ENCODE data around the gene CTSC. TPM values are rescaled to one million over a fixed set of nuclear protein-coding genes. Genes with fewer than 3 reads are reported as not detected.

CTSC gene
- total and polyA plus RNA-seq, 10 donors, result 67.1 to 566 (median 253) TPM

- Histone ChIP-seq H3K4me1 (peaks cover 0 to 65% (median 33%) of the 10 kb centered on the region in 6 donors), H3K27me3 (replicated peaks in 1 of 7) (no peaks in the 10 kb centered on the region), H3K9me3 (no peaks in the 10 kb centered on the region), H3K36me3 (no peaks in the 10 kb centered on the region), H3K27ac (peak overlapping the region in 2 of 8 donors; percentile 37 to 39), H3K4me3 (no peak overlapping the region)
- TF ChIP-seq POLR2AphosphoS5 (IDR thresholded peaks at IDR 0.05) (no peak), POLR2A (IDR thresholded peaks at IDR 0.05) (no peak)
- TF ChIP-seq, protein P1, sequence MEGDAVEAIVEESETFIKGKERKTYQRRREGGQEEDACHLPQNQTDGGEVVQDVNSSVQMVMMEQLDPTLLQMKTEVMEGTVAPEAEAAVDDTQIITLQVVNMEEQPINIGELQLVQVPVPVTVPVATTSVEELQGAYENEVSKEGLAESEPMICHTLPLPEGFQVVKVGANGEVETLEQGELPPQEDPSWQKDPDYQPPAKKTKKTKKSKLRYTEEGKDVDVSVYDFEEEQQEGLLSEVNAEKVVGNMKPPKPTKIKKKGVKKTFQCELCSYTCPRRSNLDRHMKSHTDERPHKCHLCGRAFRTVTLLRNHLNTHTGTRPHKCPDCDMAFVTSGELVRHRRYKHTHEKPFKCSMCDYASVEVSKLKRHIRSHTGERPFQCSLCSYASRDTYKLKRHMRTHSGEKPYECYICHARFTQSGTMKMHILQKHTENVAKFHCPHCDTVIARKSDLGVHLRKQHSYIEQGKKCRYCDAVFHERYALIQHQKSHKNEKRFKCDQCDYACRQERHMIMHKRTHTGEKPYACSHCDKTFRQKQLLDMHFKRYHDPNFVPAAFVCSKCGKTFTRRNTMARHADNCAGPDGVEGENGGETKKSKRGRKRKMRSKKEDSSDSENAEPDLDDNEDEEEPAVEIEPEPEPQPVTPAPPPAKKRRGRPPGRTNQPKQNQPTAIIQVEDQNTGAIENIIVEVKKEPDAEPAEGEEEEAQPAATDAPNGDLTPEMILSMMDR (IDR thresholded peaks at IDR 0.05 in 8 of 11, conservative IDR thresholded peaks at IDR 0.05 in 3 of 11), result no peak
- intact Hi-C loops (cut with DNase I; ENCODE audit: low total_unique reads), result no loop called here
- DNase-seq, result no peak
- 95 to 98% (median 98%) methylated on average over 1 of the region's 1 CpG for WGBS, 5 donors
Measured at GRCh38 chr11:88359114-88359513, 21.6 kb upstream of the CTSC start.

DNA sequence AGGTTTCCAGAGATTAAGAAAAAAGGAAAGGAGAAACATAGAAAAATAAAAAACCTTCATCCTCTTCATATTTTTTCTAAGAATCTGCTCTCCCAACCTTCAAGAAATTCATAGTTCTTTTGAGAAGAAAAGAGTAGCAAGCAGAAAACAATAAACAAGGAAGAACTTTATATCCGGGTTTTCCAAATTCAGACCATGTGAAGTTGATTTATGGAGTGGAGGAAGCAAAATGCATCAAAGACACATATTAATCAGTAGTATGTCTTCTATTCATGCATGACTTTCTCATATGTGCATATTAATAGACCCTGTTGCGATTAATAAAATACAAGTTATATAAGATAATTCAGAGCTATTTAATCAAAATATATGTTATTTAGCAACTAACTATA is 20.5 kb upstream of the CTSC start:
- no peaks in the 10 kb centered on the region for H3K36me3 ChIP-seq
- no peak for DNase-seq
- peaks cover 0 to 61% (median 39%) of the 10 kb centered on the region in 6 donors for H3K4me1 ChIP-seq
- intact Hi-C loops (cut with DNase I; ENCODE audit: low total_unique reads), result no loop called here
- H3K9me3 ChIP-seq, result no peaks in the 10 kb centered on the region
- peak overlapping the region in 4 of 8 donors; percentile 24 to 76 (median 64) for H3K27ac ChIP-seq
- H3K27me3 ChIP-seq (replicated peaks in 1 of 7), result no peaks in the 10 kb centered on the region
- no peak overlapping the region for H3K4me3 ChIP-seq
- WGBS, 5 donors, result 85 to 92% (median 88%) methylated on average over 2 of the region's 2 CpGs
- TF ChIP-seq, protein P1 (IDR thresholded peaks at IDR 0.05 in 8 of 11, conservative IDR thresholded peaks at IDR 0.05 in 3 of 11), result no peak
- TF ChIP-seq POLR2A (IDR thresholded peaks at IDR 0.05), result no peak
- TF ChIP-seq POLR2AphosphoS5 (IDR thresholded peaks at IDR 0.05), result no peak

DNA sequence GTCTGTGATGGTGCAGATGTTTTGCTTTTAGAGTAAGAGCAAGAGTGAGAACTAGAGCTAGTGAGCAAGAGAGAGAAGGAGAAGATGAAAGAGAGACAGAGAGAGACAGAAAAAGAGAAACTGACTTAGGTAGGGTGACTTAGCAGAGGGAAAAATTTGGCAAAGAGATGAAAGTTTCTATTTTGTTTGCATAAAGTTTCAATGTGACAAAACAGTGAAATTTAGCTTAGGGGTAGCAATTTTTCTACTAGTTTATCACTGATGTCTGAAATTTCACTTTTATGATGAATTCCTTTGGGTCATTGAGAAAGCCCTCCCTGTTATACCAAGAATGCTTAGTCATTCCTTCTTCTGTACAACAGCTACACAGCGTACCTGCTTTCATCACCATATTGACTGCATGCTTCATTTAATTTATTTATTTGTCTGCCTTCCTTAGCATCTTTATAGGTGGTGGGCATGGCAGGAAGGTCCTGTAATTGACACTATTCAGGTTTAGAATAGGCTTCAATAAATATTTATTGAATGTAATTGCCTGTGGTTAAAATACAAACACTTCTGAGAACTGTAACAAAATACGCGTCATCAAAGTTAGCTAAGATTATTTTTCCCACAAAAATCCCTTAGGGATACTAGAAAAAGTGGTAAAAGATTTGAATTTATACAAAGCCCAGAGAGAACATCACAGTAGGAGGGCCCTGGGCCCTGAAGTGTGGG is 19.9 kb upstream of the CTSC start:
- 58 to 78% (median 65%) methylated on average over 3 of the region's 3 CpGs for WGBS, 5 donors
- peak overlapping the region in 4 of 8 donors; percentile 24 to 76 (median 64) for H3K27ac ChIP-seq

DNA sequence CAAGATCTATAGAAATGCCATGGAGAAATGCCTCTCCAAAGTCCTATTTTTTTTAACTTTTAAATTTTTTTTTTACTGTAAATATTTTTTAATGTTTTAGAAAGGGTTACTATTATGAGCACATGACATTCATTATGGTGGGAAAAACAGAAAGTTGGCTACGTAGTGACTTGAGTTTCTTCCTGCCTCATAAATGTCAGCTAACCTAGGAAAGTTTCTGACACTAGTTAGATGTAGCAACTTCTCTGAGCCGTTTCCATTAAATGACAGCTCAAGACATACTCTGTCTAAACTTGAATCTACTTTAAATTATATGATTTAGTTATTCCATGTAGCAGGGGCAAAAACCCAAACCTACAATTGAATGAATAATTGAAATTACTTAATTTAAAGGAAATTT is 18.4 kb upstream of the CTSC start:
- intact Hi-C loops (cut with DNase I; ENCODE audit: low total_unique reads), result no loop called here
- DNase-seq, result no peak
- H3K27ac ChIP-seq, result peak overlapping the region in 5 of 8 donors; percentile 22 to 76 (median 70)
- H3K4me1 ChIP-seq, result peaks cover 0 to 61% (median 39%) of the 10 kb centered on the region in 6 donors
- H3K9me3 ChIP-seq, result no peaks in the 10 kb centered on the region
- 30 to 54% (median 50%) methylated on average over 2 of the region's 2 CpGs for WGBS, 5 donors
- H3K27me3 ChIP-seq (replicated peaks in 1 of 7), result no peaks in the 10 kb centered on the region
- no peak for TF ChIP-seq POLR2A (IDR thresholded peaks at IDR 0.05)
- TF ChIP-seq, protein P1 (IDR thresholded peaks at IDR 0.05 in 8 of 11, conservative IDR thresholded peaks at IDR 0.05 in 3 of 11), result no peak
- no peak for TF ChIP-seq POLR2AphosphoS5 (IDR thresholded peaks at IDR 0.05)
- no peaks in the 10 kb centered on the region for H3K36me3 ChIP-seq
- H3K4me3 ChIP-seq, result no peak overlapping the region

More for the DNA sequence above, 19.9 kb upstream of the CTSC start:
- intact Hi-C loops (cut with DNase I; ENCODE audit: low total_unique reads), result no loop called here
- TF ChIP-seq POLR2AphosphoS5 (IDR thresholded peaks at IDR 0.05) (no peak), POLR2A (IDR thresholded peaks at IDR 0.05) (no peak)
- TF ChIP-seq, protein P1 (IDR thresholded peaks at IDR 0.05 in 8 of 11, conservative IDR thresholded peaks at IDR 0.05 in 3 of 11), result no peak
- Histone ChIP-seq H3K27me3 (replicated peaks in 1 of 7) (no peaks in the 10 kb centered on the region), H3K9me3 (no peaks in the 10 kb centered on the region), H3K4me1 (peaks cover 0 to 61% (median 39%) of the 10 kb centered on the region in 6 donors), H3K4me3 (no peak overlapping the region), H3K36me3 (no peaks in the 10 kb centered on the region)
- no peak for DNase-seq

All from spleen (tissue), 11 donors.